B cell (primary cell): ENCODE results near the gene FYCO1. TPM values are rescaled to one million over a fixed set of nuclear protein-coding genes. Genes with fewer than 3 reads are reported as not detected.

Source experiments
- ATAC-seq: fragments of 200-7000 bp; cut with Tn5 transposase; one replicate; pipeline ENCODE4 v1.10.0; 2021; ENCODE audit warnings: low read depth, mild to moderate bottlenecking, moderate number of reproducible peaks, moderate library complexity
- CTCF ChIA-PET: fragments of 350-600 bp; sonication (Branson Sonifier 250); formaldehyde crosslinking; loops from one replicate; lab custom pipeline; 2021; ENCODE audit warnings: antibody characterized with exemption, inconsistent platforms; lab: Charles Lee
- POLR2A ChIA-PET: fragments of 350-600 bp; sonication (Branson Sonifier 250); formaldehyde crosslinking; loops from one replicate; lab custom pipeline; 2021; ENCODE audit warnings: antibody characterized with exemption; lab: Charles Lee
- DNase-seq: peaks from one replicate; pipeline ENCODE4 v3.0.0; 2013
- H2AFZ ChIP-seq: 2 replicates; pipeline ENCODE4 v1.6.1; 2012; ENCODE audit warnings: mild to moderate bottlenecking, low read depth, low read length; ENCODE audit not compliant: insufficient read depth, poor library complexity, severe bottlenecking
- H3K27ac ChIP-seq, 2 donors: 1 replicate in 1 of 2; 2 replicates in 1 of 2; pipeline ENCODE4 v1.5.1; 2012 to 2013; ENCODE audit warnings: low read length in 2 of 2, mild to moderate bottlenecking in 2 of 2, moderate library complexity in 1 of 2
- H3K27me3 ChIP-seq, 4 experiments: fragments of 200-600 bp in 1 of 4; sonication (generic) in 1 of 4; replicated peaks in 1 of 4; 1 replicate in 2 of 4; 2 replicates in 2 of 4; pipeline versions ENCODE4 v1.6.1 to v1.7.0; 2013 to 2016; ENCODE audit warnings: low read length in 3 of 4, mild to moderate bottlenecking in 2 of 4, mixed read lengths in 1 of 4, moderate library complexity in 1 of 4; ENCODE audit not compliant: insufficient read depth in 4 of 4, control insufficient read depth in 3 of 4; ENCODE audit errors: control extremely low read depth in 1 of 4
- H3K36me3 ChIP-seq, 2 experiments: replicated peaks in 1 of 2; 1 replicate in 1 of 2; 2 replicates in 1 of 2; pipeline versions ENCODE4 v1.6.1 to v1.7.1; 2013; ENCODE audit warnings: low read length in 1 of 2; ENCODE audit not compliant: insufficient read depth in 2 of 2, control insufficient read depth in 1 of 2; ENCODE audit errors: control extremely low read depth in 1 of 2, extremely low read depth in 1 of 2
- H3K4me1 ChIP-seq, 2 donors: fragments of 200-600 bp in 1 of 2; sonication (generic) in 1 of 2; 1 replicate in 1 of 2; 2 replicates in 1 of 2; pipeline versions ENCODE4 v1.5.1 to v1.6.1; 2013 to 2017; ENCODE audit warnings: low read length in 2 of 2; ENCODE audit not compliant: control insufficient read depth in 2 of 2, insufficient read depth in 2 of 2
- H3K4me2 ChIP-seq: replicated peaks from 2 replicates; pipeline ENCODE3; 2012; ENCODE audit warnings: mild to moderate bottlenecking, low read depth, low read length; ENCODE audit not compliant: poor library complexity, severe bottlenecking
- H3K4me3 ChIP-seq, 5 experiments: fragments of 200-600 bp in 1 of 5; sonication (generic) in 1 of 5; 1 replicate in 3 of 5; 2 replicates in 2 of 5; pipeline versions ENCODE4 v1.5.1 to v1.7.0; 2011 to 2016; ENCODE audit warnings: low read length in 4 of 5, mild to moderate bottlenecking in 4 of 5, low read depth in 2 of 5, control low read depth in 1 of 5, moderate library complexity in 1 of 5; ENCODE audit not compliant: insufficient read depth in 1 of 5; ENCODE audit errors: control extremely low read depth in 1 of 5, extremely low read depth in 1 of 5
- H3K79me2 ChIP-seq: fragments of 200-600 bp; sonication (generic); one replicate; pipeline ENCODE4 v1.6.0; 2016; ENCODE audit warnings: low read length; ENCODE audit not compliant: control insufficient read depth, insufficient read depth
- H3K9ac ChIP-seq: fragments of 200-600 bp; sonication (generic); 2 replicates; pipeline ENCODE4 v1.6.1; 2017; ENCODE audit warnings: mild to moderate bottlenecking, low read length, moderate library complexity
- H3K9me3 ChIP-seq, 3 donors: one replicate each; pipeline versions ENCODE4 v1.6.1 to v1.7.1; 2013; ENCODE audit warnings: low read length in 2 of 3; ENCODE audit not compliant: control insufficient read depth in 2 of 3, insufficient read depth in 1 of 3; ENCODE audit errors: control extremely low read depth in 1 of 3
- H4K20me1 ChIP-seq: 2 replicates; pipeline ENCODE4 v1.6.0; 2012; ENCODE audit warnings: mild to moderate bottlenecking, low read length; ENCODE audit not compliant: insufficient read depth, control insufficient read depth, poor library complexity, severe bottlenecking
- H3K27ac Mint-ChIP-seq: one replicate; pipeline ENCODE4 v1.8.0; 2021; ENCODE audit warnings: mixed read lengths
- H3K27me3 Mint-ChIP-seq: one replicate; pipeline ENCODE4 v1.8.0; 2021; ENCODE audit warnings: mixed read lengths
- H3K4me1 Mint-ChIP-seq: one replicate; pipeline ENCODE4 v1.8.0; 2021; ENCODE audit warnings: mixed read lengths
- H3K4me3 Mint-ChIP-seq: one replicate; pipeline ENCODE4 v1.8.0; 2021; ENCODE audit warnings: mixed read lengths
- H3K9me3 Mint-ChIP-seq: one replicate; pipeline ENCODE4 v1.8.0; 2022; ENCODE audit warnings: mixed read lengths; ENCODE audit not compliant: insufficient read depth
- EZH2 ChIP-seq: IDR thresholded peaks from 2 replicates; pipeline ENCODE4 v1.6.1; 2012; ENCODE audit warnings: borderline replicate concordance, low read depth, mild to moderate bottlenecking, moderate library complexity, low read length; ENCODE audit not compliant: insufficient read depth, poor library complexity, severe bottlenecking
- WGBS: methylation state at CpG from one replicate; pipeline ENCODE4 v1.1.5; 2013; ENCODE audit warnings: missing lambda C conversion rate; ENCODE audit not compliant: insufficient coverage; 5-methylcytosine and 5-hydroxymethylcytosine counted together
- intact Hi-C: fragments of 100-400 bp; cut with micrococcal nuclease; formaldehyde crosslinking; loops from one replicate; pipeline ENCODE4 v1.10.0; 2022
- polyA plus RNA-seq: library from polyadenylated mRNA; depleted of rRNA; stranded (reverse); fragments of >200 nt; gene quantifications from 2 replicates; pipeline ENCODE4 v1.2.3, GENCODE V29; 2012
- total RNA-seq, 2 donors: library from RNA; stranded (reverse); fragments of 120-200 nt in 1 of 2; gene quantifications; 1 replicate in 1 of 2; 2 replicates in 1 of 2; pipeline versions ENCODE4 v1.2.3 to v1.2.4, GENCODE V29; 2013 to 2022
- TF ChIP-seq, protein P1 (sequence below): fragments of 200-600 bp; IDR thresholded peaks from one replicate; pipeline ENCODE4 v1.8.0; 2022; ENCODE audit warnings: antibody characterized with exemption, mild to moderate bottlenecking

Gene FYCO1
- total and polyA plus RNA-seq, 2 donors (not counting 1 experiment from before 2014, with no cell fraction given): 5.4 to 16.7 TPM

DNA sequence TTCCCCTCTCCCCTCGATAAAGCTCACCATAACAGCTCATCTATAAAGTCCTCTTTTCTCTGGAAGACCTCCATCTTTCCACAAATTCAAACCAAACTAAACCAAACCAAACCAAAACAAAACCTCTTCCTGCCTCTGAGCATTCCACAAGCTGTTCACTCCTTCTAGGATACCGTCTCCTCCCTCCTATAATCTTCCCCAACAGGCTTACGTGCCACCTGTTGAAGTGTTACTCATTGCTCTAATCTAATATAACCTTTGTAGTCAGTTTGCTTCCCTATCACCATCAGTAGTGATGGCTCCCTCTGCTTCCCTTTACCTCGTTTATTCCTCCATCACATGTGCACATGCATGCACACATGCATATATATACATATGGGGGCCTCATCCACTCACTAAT, 122.0 kb downstream of the FYCO1 start:
- Histone ChIP-seq H3K4me3 (no peak overlapping the region), H4K20me1 (no peaks in the 10 kb centered on the region), H3K27me3 (no peaks in the 10 kb centered on the region), H2AFZ (no peak overlapping the region), H3K4me1 (peaks cover 12 to 30% of the 10 kb centered on the region in 2 donors), H3K27ac (no peak overlapping the region), H3K36me3 (no peaks in the 10 kb centered on the region), H3K79me2 (no peaks in the 10 kb centered on the region), H3K9ac (no peak overlapping the region), H3K9me3 (no peaks in the 10 kb centered on the region), H3K4me2 (no peak overlapping the region)
- ChIA-PET CTCF (no interaction called here), POLR2A (no interaction called here)
- Mint-ChIP-seq H3K27ac (no peak overlapping the region), H3K9me3 (no peaks in the 10 kb centered on the region), H3K27me3 (peaks cover 4% of the 10 kb centered on the region), H3K4me1 (peaks cover 32% of the 10 kb centered on the region), H3K4me3 (no peak overlapping the region)
- ATAC-seq: no peak
- no peak for TF ChIP-seq EZH2
- TF ChIP-seq, protein P1, sequence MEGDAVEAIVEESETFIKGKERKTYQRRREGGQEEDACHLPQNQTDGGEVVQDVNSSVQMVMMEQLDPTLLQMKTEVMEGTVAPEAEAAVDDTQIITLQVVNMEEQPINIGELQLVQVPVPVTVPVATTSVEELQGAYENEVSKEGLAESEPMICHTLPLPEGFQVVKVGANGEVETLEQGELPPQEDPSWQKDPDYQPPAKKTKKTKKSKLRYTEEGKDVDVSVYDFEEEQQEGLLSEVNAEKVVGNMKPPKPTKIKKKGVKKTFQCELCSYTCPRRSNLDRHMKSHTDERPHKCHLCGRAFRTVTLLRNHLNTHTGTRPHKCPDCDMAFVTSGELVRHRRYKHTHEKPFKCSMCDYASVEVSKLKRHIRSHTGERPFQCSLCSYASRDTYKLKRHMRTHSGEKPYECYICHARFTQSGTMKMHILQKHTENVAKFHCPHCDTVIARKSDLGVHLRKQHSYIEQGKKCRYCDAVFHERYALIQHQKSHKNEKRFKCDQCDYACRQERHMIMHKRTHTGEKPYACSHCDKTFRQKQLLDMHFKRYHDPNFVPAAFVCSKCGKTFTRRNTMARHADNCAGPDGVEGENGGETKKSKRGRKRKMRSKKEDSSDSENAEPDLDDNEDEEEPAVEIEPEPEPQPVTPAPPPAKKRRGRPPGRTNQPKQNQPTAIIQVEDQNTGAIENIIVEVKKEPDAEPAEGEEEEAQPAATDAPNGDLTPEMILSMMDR: no peak
- intact Hi-C loops: no loop called here
- DNase-seq: no peak
- 85% methylated on average over 4 of the region's 4 CpGs for WGBS

DNA sequence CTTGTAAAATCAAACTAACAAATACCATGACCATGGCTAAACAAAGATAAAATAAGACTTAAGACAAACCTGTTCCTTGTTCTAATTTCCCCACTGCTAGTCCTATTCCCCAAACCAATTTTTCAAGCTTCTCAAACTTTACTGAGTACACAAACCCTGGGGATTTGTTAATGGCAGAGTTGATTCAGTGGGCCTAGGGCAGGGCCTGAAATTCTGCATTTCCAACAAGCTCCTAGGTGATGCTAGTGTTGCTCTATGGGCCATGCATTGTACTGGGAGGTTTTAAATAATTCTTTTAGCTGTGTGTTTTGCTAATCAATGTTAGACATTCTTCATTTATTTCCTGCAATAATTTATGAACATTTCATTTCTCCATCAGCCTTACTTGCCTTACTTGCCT, 122.6 kb downstream of the FYCO1 start:
- POLR2A ChIA-PET: no interaction called here
- Mint-ChIP-seq H3K27me3 (peaks cover 4% of the 10 kb centered on the region), H3K9me3 (no peaks in the 10 kb centered on the region), H3K4me3 (no peak overlapping the region), H3K27ac (no peak overlapping the region), H3K4me1 (peaks cover 32% of the 10 kb centered on the region)
- TF ChIP-seq EZH2: no peak
- TF ChIP-seq, protein P1: no peak
- no peak for DNase-seq
- intact Hi-C loops: no loop called here
- H3K4me1 ChIP-seq: peaks cover 12 to 30% of the 10 kb centered on the region in 2 donors
- ATAC-seq: no peak
- no peaks in the 10 kb centered on the region for H3K9me3 ChIP-seq
- H3K9ac ChIP-seq: no peak overlapping the region
- H3K79me2 ChIP-seq: no peaks in the 10 kb centered on the region
- CTCF ChIA-PET: no interaction called here
- no peaks in the 10 kb centered on the region for H3K36me3 ChIP-seq
- no peaks in the 10 kb centered on the region for H3K27me3 ChIP-seq
- no peak overlapping the region for H2AFZ ChIP-seq
- H4K20me1 ChIP-seq: no peaks in the 10 kb centered on the region
- no peak overlapping the region for H3K4me2 ChIP-seq
- no peak overlapping the region for H3K4me3 ChIP-seq
- no peak overlapping the region for H3K27ac ChIP-seq
